Measurements from ENCODE around the gene VWA3A.

DNA sequence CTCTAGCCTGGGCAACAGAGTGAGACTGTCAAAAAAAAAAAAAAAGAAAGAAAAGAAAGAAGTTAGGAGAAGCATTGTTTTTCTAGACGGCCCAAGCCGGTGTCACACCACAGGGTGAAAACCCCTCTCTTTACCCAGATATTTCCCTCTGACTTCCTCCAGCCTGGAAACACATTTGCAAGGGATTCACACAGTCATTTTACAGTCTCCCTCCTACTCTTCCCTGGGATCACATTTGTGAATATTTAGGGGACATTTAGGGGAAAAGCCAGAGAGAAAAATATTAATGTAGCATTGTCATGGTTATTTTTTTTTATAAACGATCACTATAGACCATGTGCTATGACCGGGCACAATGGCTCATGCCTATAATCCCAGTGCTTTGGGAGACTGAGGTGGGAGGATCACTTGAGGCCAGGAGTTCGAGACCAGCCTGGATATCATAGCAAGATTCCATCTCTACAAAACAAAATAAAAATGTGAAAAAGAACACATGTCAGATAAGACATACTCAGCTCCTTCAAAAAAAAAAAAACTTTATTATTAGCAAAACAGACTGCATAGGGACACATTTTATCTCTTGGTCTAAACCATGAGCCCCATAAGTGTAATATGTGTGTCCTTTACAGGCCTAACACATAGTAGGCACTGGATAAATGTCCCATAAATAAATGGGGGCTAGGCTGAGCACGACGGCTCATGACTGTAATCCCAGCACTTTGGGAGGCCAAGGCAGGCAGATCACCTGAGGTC, 59.1 kb downstream of the VWA3A start:
- TF ChIP-seq, protein P1, sequence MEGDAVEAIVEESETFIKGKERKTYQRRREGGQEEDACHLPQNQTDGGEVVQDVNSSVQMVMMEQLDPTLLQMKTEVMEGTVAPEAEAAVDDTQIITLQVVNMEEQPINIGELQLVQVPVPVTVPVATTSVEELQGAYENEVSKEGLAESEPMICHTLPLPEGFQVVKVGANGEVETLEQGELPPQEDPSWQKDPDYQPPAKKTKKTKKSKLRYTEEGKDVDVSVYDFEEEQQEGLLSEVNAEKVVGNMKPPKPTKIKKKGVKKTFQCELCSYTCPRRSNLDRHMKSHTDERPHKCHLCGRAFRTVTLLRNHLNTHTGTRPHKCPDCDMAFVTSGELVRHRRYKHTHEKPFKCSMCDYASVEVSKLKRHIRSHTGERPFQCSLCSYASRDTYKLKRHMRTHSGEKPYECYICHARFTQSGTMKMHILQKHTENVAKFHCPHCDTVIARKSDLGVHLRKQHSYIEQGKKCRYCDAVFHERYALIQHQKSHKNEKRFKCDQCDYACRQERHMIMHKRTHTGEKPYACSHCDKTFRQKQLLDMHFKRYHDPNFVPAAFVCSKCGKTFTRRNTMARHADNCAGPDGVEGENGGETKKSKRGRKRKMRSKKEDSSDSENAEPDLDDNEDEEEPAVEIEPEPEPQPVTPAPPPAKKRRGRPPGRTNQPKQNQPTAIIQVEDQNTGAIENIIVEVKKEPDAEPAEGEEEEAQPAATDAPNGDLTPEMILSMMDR (IDR thresholded peaks at IDR 0.05) = no peak
- TF ChIP-seq POLR2A (IDR thresholded peaks at IDR 0.05) = no peak

All from breast epithelium (tissue), 3 donors.